Neural crest cell (in vitro differentiated cells): ENCODE results near the gene CPNE6. TPM values are rescaled to one million over a fixed set of nuclear protein-coding genes. Genes with fewer than 3 reads are reported as not detected.
"Not testable (repeated sequence)": the region's sequence is repeated elsewhere in the genome, so short reads cannot be mapped to it uniquely, and the experiment has no call there.

Experiments used
- DNase-seq: peaks from one replicate; pipeline ENCODE4 v3.0.0; 2021; ENCODE audit warnings: low read depth, mixed read lengths, low spot score
- H3K27ac Mint-ChIP-seq: one replicate; pipeline ENCODE4 v1.8.0; 2021; ENCODE audit warnings: mild to moderate bottlenecking, mixed read lengths; ENCODE audit not compliant: unreplicated experiment
- H3K27me3 Mint-ChIP-seq: 2 replicates; pipeline ENCODE4 v1.8.0; 2021; ENCODE audit warnings: low read depth, mild to moderate bottlenecking, mixed read lengths
- H3K36me3 Mint-ChIP-seq: 2 replicates; pipeline ENCODE4 v1.8.0; 2021; ENCODE audit warnings: low read depth, mild to moderate bottlenecking, mixed read lengths
- H3K4me1 Mint-ChIP-seq: 2 replicates; pipeline ENCODE4 v1.8.0; 2021; ENCODE audit warnings: mixed read lengths
- H3K4me3 Mint-ChIP-seq: one replicate; pipeline ENCODE4 v1.8.0; 2021; ENCODE audit warnings: mild to moderate bottlenecking, mixed read lengths
- H3K9me3 Mint-ChIP-seq: 2 replicates; pipeline ENCODE4 v1.8.0; 2021; ENCODE audit warnings: mixed read lengths
- CTCF ChIP-seq: fragments of 200-600 bp; sonication (generic); conservative IDR thresholded peaks from 2 replicates; pipeline ENCODE4 v1.5.0; 2021; ENCODE audit warnings: antibody characterized with exemption, mild to moderate bottlenecking
- total RNA-seq: library from RNA; stranded (reverse); gene quantifications from 2 replicates; pipeline ENCODE4 v1.2.1, GENCODE V29; 2021

The CPNE6 gene
- total RNA-seq, 1 donor from 2014 or later: not detected

- no peak for DNase-seq
- no peaks in the 10 kb centered on the region for H3K9me3 Mint-ChIP-seq
- peak overlapping the region; percentile 7 for H3K4me3 Mint-ChIP-seq
- peaks cover 5% of the 10 kb centered on the region for H3K4me1 Mint-ChIP-seq
- H3K27ac Mint-ChIP-seq: no peak overlapping the region
- peaks cover 5% of the 10 kb centered on the region for H3K36me3 Mint-ChIP-seq
- H3K27me3 Mint-ChIP-seq: no peaks in the 10 kb centered on the region
- TF ChIP-seq CTCF: no peak
These were observed 29.0 kb downstream of the CPNE6 start for GRCh38 chr14:24100197-24100981.

- peaks cover 2% of the 10 kb centered on the region for H3K4me1 Mint-ChIP-seq
- peaks cover 5% of the 10 kb centered on the region for H3K36me3 Mint-ChIP-seq
- no peak overlapping the region for H3K27ac Mint-ChIP-seq
- no peaks in the 10 kb centered on the region for H3K27me3 Mint-ChIP-seq
- H3K4me3 Mint-ChIP-seq: no peak overlapping the region
- H3K9me3 Mint-ChIP-seq: no peaks in the 10 kb centered on the region
- no peak for TF ChIP-seq CTCF
- no peak for DNase-seq
These were observed 29.7 kb downstream of the CPNE6 start for GRCh38 chr14:24100982-24101494.

GRCh38 chr14:24102357-24103048 is 31.1 kb downstream of the CPNE6 start:
- Mint-ChIP-seq H3K27me3 (no peaks in the 10 kb centered on the region), H3K9me3 (no peaks in the 10 kb centered on the region), H3K27ac (no peak overlapping the region), H3K36me3 (peaks cover 5% of the 10 kb centered on the region), H3K4me3 (no peak overlapping the region), H3K4me1 (peaks cover 4% of the 10 kb centered on the region)
- DNase-seq: no peak
- TF ChIP-seq CTCF: no peak

- Mint-ChIP-seq H3K27ac (no peak overlapping the region), H3K9me3 (no peaks in the 10 kb centered on the region), H3K4me3 (no peak overlapping the region), H3K4me1 (peaks cover 4% of the 10 kb centered on the region), H3K36me3 (peaks cover 5% of the 10 kb centered on the region), H3K27me3 (no peaks in the 10 kb centered on the region)
- no peak for TF ChIP-seq CTCF
- no peak for DNase-seq
These were observed 32.1 kb downstream of the CPNE6 start for GRCh38 chr14:24103451-24103850.

- H3K36me3 Mint-ChIP-seq, H3K27ac Mint-ChIP-seq, H3K9me3 Mint-ChIP-seq, H3K4me3 Mint-ChIP-seq, H3K27me3 Mint-ChIP-seq, DNase-seq: not testable (repeated sequence)
- peaks cover 10% of the 10 kb centered on the region for H3K4me1 Mint-ChIP-seq
These were observed 34.4 kb downstream of the CPNE6 start for GRCh38 chr14:24105609-24106239.
